NCI-H748 (cell line): ENCODE measurements around the gene EVX2.

Experiments used
- DNase-seq: peaks from one replicate; lab custom pipeline; 2025; ENCODE audit not compliant: unreplicated experiment; lab: John Stamatoyannopoulos, UW

Gene EVX2

GRCh38 chr2:176084611-176085119 lies 903 bp upstream of the EVX2 start:
- peak; percentile 75 for DNase-seq

- no peak for DNase-seq
These were observed 674 bp downstream of the EVX2 start for GRCh38 chr2:176082824-176083751.

- no peak for DNase-seq
These were observed 1.3 kb downstream of the EVX2 start for GRCh38 chr2:176082525-176082823.

GRCh38 chr2:176081837-176082524 lies 1.8 kb downstream of the EVX2 start:
- no peak for DNase-seq

GRCh38 chr2:176081376-176081836 lies 2.4 kb downstream of the EVX2 start:
- DNase-seq = no peak

GRCh38 chr2:176080540-176081375 lies 3.0 kb downstream of the EVX2 start:
- no peak for DNase-seq

GRCh38 chr2:176079831-176080539 lies 3.8 kb downstream of the EVX2 start:
- peak; percentile 94 for DNase-seq

GRCh38 chr2:176079285-176079830 lies 4.4 kb downstream of the EVX2 start:
- peak; percentile 83 for DNase-seq

- DNase-seq = peak; percentile 55
These were observed 5.0 kb downstream of the EVX2 start for GRCh38 chr2:176078541-176079284.

- DNase-seq = no peak
These were observed 7.0 kb downstream of the EVX2 start for GRCh38 chr2:176076796-176077195.

- no peak for DNase-seq
These were observed 7.7 kb downstream of the EVX2 start for GRCh38 chr2:176076063-176076462.

GRCh38 chr2:176075481-176075880 lies 8.3 kb downstream of the EVX2 start:
- no peak for DNase-seq

- no peak for DNase-seq
These were observed 8.8 kb downstream of the EVX2 start for GRCh38 chr2:176074919-176075425.

- peak; percentile 43 for DNase-seq
These were observed 10.5 kb downstream of the EVX2 start for GRCh38 chr2:176072951-176073904.

- no peak for DNase-seq
These were observed 11.5 kb downstream of the EVX2 start for GRCh38 chr2:176072292-176072669.

GRCh38 chr2:176071330-176072291 lies 12.2 kb downstream of the EVX2 start:
- no peak for DNase-seq

- DNase-seq = no peak
These were observed 15.3 kb downstream of the EVX2 start for GRCh38 chr2:176068419-176068832.
